HUES64 (cell line): ENCODE data around the gene TAB2. TPM values are rescaled to one million over a fixed set of nuclear protein-coding genes. Genes with fewer than 3 reads are reported as not detected.

ENCODE experiments used
- H3K27ac ChIP-seq: 2 replicates; pipeline ENCODE4 v1.7.0; 2013; ENCODE audit warnings: low read depth, low read length, inconsistent platforms
- H3K27me3 ChIP-seq: 2 replicates; pipeline ENCODE4 v1.6.1; 2013; ENCODE audit warnings: mild to moderate bottlenecking, low read length; ENCODE audit not compliant: insufficient read depth
- H3K36me3 ChIP-seq: 2 replicates; pipeline ENCODE4 v1.6.1; 2013; ENCODE audit warnings: mild to moderate bottlenecking, low read length; ENCODE audit not compliant: insufficient read depth
- H3K4me1 ChIP-seq: 2 replicates; pipeline ENCODE4 v1.6.1; 2013; ENCODE audit warnings: mild to moderate bottlenecking, low read length, moderate library complexity; ENCODE audit not compliant: insufficient read depth
- H3K4me3 ChIP-seq: 2 replicates; pipeline ENCODE4 v1.5.1; 2013; ENCODE audit warnings: mild to moderate bottlenecking, low read length, moderate library complexity
- H3K9ac ChIP-seq: 2 replicates; pipeline ENCODE4 v1.6.1; 2013; ENCODE audit warnings: mild to moderate bottlenecking, low read depth, low read length
- H3K9me3 ChIP-seq: 2 replicates; pipeline ENCODE4 v1.6.1; 2013; ENCODE audit warnings: low read depth, low read length; ENCODE audit not compliant: insufficient read depth
- WGBS: fragments of 150-250, 120-280 bp; methylation state at CpG from one replicate; pipeline ENCODE4 v1.1.7; 2013; ENCODE audit warnings: missing lambda C conversion rate; 5-methylcytosine and 5-hydroxymethylcytosine counted together
- polyA plus RNA-seq, 2 experiments: library from polyadenylated mRNA; stranded (reverse); fragments of 50-300 nt; gene quantifications; one replicate each; pipeline ENCODE4 v1.2.3, GENCODE V29; 2013

The TAB2 gene, protein sequence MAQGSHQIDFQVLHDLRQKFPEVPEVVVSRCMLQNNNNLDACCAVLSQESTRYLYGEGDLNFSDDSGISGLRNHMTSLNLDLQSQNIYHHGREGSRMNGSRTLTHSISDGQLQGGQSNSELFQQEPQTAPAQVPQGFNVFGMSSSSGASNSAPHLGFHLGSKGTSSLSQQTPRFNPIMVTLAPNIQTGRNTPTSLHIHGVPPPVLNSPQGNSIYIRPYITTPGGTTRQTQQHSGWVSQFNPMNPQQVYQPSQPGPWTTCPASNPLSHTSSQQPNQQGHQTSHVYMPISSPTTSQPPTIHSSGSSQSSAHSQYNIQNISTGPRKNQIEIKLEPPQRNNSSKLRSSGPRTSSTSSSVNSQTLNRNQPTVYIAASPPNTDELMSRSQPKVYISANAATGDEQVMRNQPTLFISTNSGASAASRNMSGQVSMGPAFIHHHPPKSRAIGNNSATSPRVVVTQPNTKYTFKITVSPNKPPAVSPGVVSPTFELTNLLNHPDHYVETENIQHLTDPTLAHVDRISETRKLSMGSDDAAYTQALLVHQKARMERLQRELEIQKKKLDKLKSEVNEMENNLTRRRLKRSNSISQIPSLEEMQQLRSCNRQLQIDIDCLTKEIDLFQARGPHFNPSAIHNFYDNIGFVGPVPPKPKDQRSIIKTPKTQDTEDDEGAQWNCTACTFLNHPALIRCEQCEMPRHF
- polyA plus RNA-seq (2013, experiment 1 of 2), result 49.3 TPM
- polyA plus RNA-seq (2013, experiment 2 of 2), result 54.5 TPM

DNA sequence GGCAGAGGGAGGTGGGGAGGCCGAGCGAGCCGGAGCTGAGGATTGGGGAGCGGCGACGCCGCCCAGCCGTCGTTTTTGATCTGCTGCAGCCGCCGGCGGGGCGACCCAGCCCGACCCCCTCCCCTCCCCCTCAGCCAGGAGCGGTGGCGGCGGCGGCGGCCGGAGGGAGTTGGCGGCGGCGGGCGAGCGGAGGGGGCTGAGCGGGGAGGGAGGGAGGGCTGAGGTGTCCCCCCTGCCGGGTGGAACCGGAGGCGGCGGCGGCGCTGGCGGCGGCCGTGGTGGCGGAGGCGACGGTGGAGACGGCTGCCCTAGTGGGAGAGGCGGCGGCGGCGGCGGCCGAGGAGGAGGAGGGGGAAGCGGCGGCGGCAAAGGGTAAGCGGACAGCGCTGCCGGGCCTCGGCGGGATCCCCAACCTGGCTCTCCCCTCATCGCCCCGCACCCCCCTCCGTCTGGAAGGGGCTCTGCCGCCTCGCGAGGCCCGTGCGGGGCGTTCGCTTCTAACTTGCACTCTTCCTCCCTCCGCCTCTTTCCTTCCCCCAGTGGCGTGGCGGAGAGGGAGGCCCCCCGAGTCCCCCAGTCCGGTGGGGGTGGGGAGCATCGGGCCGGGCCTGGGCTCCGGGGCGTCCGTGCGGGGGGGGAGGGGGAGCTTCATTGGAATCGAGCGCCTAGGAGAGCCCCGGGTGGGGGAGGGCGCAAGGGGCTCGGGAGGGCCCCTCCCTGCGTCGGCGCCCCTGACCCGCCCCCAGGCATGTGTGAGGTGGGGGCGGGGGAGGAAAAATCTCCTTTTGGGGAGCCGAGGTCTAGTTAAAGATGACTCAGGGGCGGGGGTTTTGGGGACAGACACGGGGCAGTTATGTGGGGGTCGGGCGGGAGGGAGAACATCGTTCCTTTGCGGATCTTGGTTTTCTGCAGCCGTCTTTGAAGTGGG, at the start of gene TAB2:
Gene TAB2 (plus strand): TSS at position 69 of the 928 bp plus-strand sequence. CDS start 52,286 bp downstream, outside the sequence.
- peak within 1 kb of the TSS; percentile 89 for H3K9ac ChIP-seq
- H3K9me3 ChIP-seq, result no peaks in the 10 kb centered on the region
- no peaks in the 10 kb centered on the region for H3K36me3 ChIP-seq
- peaks cover 43% of the 10 kb centered on the region for H3K4me1 ChIP-seq
- no peaks in the 10 kb centered on the region for H3K27me3 ChIP-seq
- H3K4me3 ChIP-seq, result peak within 1 kb of the TSS; percentile 78
- under 1% methylated on average over 88 of the region's 92 CpGs for WGBS
- peak within 1 kb of the TSS; percentile 99 for H3K27ac ChIP-seq

DNA sequence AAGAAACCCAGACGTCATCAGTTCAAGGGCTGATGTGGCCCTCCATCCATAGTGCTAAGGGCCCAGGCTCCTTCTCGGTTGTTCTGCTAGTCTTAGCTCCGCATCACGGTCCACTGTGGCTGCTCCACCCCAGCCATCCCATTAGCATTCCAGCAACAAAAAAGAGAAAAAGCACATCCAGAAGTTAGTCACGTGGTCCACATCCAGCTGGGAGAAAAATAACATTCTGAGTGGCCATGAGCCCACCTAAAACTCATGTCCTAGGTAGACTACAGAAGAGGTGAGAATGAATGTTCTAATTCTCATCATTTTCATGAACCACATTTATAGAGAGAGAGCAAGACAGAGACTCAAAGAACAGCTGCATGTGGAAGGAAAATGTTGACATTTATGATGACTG, 49.4 kb upstream of the TAB2 start:
- Histone ChIP-seq H3K27ac (no peak overlapping the region), H3K4me1 (no peaks in the 10 kb centered on the region), H3K36me3 (no peaks in the 10 kb centered on the region), H3K9ac (no peak overlapping the region), H3K27me3 (no peaks in the 10 kb centered on the region), H3K9me3 (peaks cover 3% of the 10 kb centered on the region; the same call in 1 of the 2 replicates), H3K4me3 (no peak overlapping the region)
- 83% methylated on average over 5 of the region's 5 CpGs for WGBS

DNA sequence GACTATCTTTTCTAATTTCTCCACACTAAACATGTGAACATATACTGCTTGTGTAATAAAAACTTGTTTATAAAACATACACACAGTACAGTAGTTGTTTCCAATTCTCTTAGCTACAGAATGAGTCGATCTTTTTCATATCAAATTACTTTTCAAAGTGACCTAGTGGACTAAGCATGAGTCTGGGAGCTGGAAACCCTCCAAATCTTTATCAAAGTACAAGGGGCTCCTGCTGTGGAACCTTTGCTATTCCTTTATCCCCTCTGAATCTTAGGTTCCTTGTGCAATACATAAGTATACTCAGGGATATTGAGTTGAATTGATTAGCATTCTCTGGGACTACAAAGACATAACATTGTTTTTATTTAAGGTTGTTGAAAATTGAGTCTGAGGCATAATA, 48.7 kb upstream of the TAB2 start:
- H3K9me3 ChIP-seq, result peaks cover 3% of the 10 kb centered on the region; the same call in 1 of the 2 replicates
- H3K36me3 ChIP-seq, result no peaks in the 10 kb centered on the region
- H3K9ac ChIP-seq, result no peak overlapping the region
- no peaks in the 10 kb centered on the region for H3K4me1 ChIP-seq
- no peaks in the 10 kb centered on the region for H3K27me3 ChIP-seq
- H3K4me3 ChIP-seq, result no peak overlapping the region
- no peak overlapping the region for H3K27ac ChIP-seq
- WGBS, result 83% methylated on average over 1 of the region's 1 CpG

DNA sequence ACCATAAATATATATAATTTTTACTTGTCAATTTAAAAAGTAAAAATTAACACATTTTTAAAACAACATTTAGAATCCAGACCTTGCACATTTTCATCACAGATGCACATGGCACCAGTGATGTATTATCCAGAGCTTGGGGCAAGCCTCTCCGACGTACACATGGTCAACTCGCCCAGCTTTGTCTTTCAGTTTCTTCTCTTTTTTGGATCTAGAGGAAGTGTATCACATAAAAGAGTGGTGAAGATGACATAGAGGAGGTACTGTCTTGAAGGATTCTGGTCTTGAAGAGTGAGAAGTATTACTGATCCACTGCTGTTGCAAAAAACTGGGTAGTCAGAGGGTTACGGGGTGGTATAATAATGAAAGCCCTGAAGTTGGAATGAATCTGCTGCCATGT, 46.9 kb upstream of the TAB2 start:
- no peak overlapping the region for H3K27ac ChIP-seq
- H3K4me1 ChIP-seq, result no peaks in the 10 kb centered on the region
- H3K9ac ChIP-seq, result no peak overlapping the region
- no peaks in the 10 kb centered on the region for H3K27me3 ChIP-seq
- H3K4me3 ChIP-seq, result no peak overlapping the region
- H3K36me3 ChIP-seq, result no peaks in the 10 kb centered on the region
- 98% methylated on average over 4 of the region's 4 CpGs for WGBS
- peaks cover 3% of the 10 kb centered on the region; the same call in 1 of the 2 replicates for H3K9me3 ChIP-seq

DNA sequence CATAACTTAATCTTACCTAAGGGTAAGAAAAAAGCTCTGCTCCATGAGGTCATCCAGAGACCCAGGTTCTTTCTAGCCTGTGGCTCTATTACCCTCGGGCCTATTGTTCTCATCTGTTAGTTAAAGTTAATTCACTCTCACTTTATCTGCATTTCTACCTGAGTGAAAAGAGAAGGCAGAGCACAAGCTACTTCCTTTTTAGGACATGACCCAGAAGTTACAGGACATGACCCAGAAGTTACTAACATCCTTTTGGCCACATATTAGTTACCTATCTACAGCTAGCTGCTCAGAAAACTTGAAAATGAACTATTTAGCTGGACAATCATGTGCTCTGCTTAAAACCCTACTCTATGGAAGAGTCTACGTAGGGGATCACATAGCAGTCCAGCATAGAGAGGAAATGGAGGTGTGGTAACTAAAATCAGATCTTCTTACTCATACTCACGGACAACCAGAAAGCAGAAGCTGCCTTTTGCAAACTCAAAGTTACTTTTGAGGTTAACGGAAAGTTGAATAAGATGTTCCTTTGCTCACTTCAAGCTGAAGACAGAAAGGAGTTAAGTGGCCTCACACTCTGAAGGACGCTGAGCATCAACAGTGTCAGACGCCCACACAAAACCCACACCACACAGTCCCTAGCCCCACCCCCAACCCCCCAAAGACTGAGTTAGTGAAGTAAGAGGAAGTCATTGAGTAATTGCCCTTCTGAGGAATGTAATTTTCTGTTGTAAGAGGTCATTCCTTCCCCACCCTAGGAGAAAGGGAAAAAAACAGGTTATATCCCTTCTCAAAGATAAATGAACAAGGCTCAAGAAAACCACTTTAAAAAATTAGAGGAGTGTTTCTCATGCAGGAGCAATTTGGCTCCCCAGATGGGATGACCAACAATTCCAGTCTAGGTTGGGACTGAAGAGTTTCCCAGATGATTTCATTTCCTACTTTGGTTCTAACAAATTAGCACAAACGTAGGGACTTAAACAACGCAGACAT, 45.9 kb upstream of the TAB2 start:
- WGBS, result 87% methylated on average over 7 of the region's 8 CpGs
- H3K4me3 ChIP-seq, result no peak overlapping the region
- peaks cover 3% of the 10 kb centered on the region; the same call in 1 of the 2 replicates for H3K9me3 ChIP-seq
- H3K9ac ChIP-seq, result no peak overlapping the region
- no peaks in the 10 kb centered on the region for H3K4me1 ChIP-seq
- H3K27ac ChIP-seq, result no peak overlapping the region
- H3K27me3 ChIP-seq, result no peaks in the 10 kb centered on the region
- no peaks in the 10 kb centered on the region for H3K36me3 ChIP-seq

DNA sequence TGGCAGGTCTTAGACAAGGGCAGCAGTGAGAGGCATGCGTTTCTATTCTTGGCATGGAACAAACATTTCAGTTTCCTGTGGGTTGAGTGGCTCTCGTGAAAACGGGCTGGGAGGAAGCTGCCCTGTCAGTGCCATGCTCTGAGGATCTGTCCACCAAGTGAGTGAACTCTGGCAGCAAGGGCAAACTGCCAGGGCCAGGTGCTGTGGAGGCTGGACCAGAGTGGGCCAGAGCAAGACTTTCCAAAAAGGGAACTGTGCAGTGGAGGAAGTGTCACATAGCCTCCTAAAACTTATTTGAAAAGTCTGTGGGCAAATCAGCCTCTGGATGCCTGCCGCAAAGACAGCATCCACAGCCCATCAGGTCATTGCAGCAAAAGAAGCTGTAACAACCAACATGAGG, 44.2 kb upstream of the TAB2 start:
- no peaks in the 10 kb centered on the region for H3K36me3 ChIP-seq
- no peaks in the 10 kb centered on the region for H3K4me1 ChIP-seq
- WGBS, result 94% methylated on average over 4 of the region's 4 CpGs
- no peak overlapping the region for H3K9ac ChIP-seq
- peaks cover 3% of the 10 kb centered on the region; the same call in 1 of the 2 replicates for H3K9me3 ChIP-seq
- H3K27me3 ChIP-seq, result no peaks in the 10 kb centered on the region
- H3K27ac ChIP-seq, result no peak overlapping the region
- H3K4me3 ChIP-seq, result no peak overlapping the region

DNA sequence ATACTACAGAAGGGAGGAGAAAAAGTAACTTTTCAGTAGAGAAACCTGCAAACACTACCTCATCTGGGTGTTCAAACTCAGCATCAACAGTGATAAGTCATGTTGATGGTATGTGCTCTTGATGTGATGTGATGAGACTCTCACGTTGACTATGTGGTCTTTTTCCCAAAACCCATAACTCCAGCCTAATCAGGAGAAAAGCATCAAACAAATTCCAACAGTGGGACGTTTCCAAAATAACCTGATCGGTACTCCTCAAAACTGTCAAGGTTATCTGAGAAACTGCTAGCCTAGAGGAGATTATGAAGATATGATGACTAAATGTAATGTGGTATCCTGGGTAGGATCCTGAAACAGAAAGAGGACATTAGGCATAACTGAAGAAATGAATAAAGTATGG, 41.9 kb upstream of the TAB2 start:
- H3K4me1 ChIP-seq, result no peaks in the 10 kb centered on the region
- no peaks in the 10 kb centered on the region for H3K36me3 ChIP-seq
- H3K9me3 ChIP-seq, result peaks cover 3% of the 10 kb centered on the region; the same call in 1 of the 2 replicates
- WGBS, result 96% methylated on average over 2 of the region's 3 CpGs
- H3K4me3 ChIP-seq, result no peak overlapping the region
- no peaks in the 10 kb centered on the region for H3K27me3 ChIP-seq
- H3K27ac ChIP-seq, result no peak overlapping the region
- no peak overlapping the region for H3K9ac ChIP-seq

DNA sequence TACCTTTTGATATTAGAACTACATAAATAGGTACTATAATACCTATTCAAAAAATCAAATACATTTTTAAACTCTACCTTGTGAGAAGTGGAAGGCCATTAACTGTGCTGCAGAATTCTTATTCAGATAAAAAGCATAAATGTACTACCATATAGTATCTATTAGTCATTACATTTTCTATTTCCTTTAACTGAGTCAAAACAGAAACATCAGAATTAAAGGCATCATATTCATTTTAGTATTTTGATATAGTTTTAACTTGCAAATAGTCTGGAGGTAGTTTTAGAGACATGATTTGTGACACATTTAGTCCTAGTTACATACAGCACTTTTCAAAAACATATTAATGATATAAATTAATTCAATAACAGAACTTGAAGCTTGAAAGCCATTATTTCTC, 39.9 kb upstream of the TAB2 start:
- H3K27me3 ChIP-seq, result no peaks in the 10 kb centered on the region
- no peaks in the 10 kb centered on the region for H3K36me3 ChIP-seq
- no peak overlapping the region for H3K4me3 ChIP-seq
- H3K9ac ChIP-seq, result no peak overlapping the region
- H3K27ac ChIP-seq, result no peak overlapping the region
- H3K4me1 ChIP-seq, result no peaks in the 10 kb centered on the region
- no peaks in the 10 kb centered on the region for H3K9me3 ChIP-seq

DNA sequence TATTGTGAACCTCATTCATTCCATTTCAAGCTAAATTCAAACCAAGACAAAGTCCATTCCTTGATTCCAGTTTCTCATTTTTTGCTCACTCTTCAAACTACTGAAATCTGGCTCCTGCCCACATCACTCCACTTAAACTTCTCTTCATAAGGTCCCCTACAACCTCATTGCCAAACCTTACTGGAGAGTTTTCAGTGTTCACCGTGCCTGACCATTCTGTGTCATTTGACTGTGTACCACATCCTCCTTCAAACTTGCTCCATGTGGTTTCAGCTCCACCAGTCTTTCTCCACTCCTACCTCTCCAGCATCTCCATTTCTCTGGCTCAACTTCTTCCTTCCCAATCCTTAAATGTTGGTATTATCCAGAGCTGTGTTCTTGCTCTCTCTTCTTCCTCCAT, 38.5 kb upstream of the TAB2 start:
- H3K4me3 ChIP-seq, result no peak overlapping the region
- H3K4me1 ChIP-seq, result no peaks in the 10 kb centered on the region
- no peaks in the 10 kb centered on the region for H3K9me3 ChIP-seq
- no peak overlapping the region for H3K9ac ChIP-seq
- H3K36me3 ChIP-seq, result no peaks in the 10 kb centered on the region
- WGBS, result 94% methylated on average over 1 of the region's 1 CpG
- no peaks in the 10 kb centered on the region for H3K27me3 ChIP-seq
- H3K27ac ChIP-seq, result no peak overlapping the region

DNA sequence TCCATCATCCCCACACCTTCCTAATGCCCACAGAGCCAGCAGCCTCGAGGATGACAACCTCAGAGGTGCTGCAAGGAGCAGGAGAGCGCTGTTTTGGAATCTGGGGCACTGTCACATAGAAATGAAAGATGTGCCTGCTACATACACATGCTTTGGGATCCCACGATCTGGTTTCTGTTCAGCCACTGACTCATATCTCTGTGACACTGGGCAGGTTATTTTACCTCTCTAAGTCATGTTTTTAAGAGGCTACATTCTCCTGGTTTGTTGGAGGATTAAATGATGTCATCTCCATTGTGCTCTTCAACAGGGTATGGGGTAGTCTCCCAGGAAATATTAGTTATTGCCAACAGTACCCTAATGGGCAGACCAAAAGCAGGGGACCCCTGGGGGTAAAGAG, 32.6 kb upstream of the TAB2 start:
- Histone ChIP-seq H3K9me3 (no peaks in the 10 kb centered on the region), H3K27me3 (no peaks in the 10 kb centered on the region), H3K36me3 (no peaks in the 10 kb centered on the region), H3K27ac (no peak overlapping the region), H3K4me3 (no peak overlapping the region), H3K4me1 (no peaks in the 10 kb centered on the region), H3K9ac (no peak overlapping the region)
- 89% methylated on average over 3 of the region's 3 CpGs for WGBS
